GM18511 (cell line): ENCODE data around the gene EEF1B2.

Experiments
- ATAC-seq: cut with Tn5 transposase; IDR thresholded peaks from one replicate; pipeline ENCODE4 v1.9.1; 2021; ENCODE audit warnings: mild to moderate bottlenecking, moderate library complexity; ENCODE audit not compliant: unreplicated experiment

The EEF1B2 gene

DNA sequence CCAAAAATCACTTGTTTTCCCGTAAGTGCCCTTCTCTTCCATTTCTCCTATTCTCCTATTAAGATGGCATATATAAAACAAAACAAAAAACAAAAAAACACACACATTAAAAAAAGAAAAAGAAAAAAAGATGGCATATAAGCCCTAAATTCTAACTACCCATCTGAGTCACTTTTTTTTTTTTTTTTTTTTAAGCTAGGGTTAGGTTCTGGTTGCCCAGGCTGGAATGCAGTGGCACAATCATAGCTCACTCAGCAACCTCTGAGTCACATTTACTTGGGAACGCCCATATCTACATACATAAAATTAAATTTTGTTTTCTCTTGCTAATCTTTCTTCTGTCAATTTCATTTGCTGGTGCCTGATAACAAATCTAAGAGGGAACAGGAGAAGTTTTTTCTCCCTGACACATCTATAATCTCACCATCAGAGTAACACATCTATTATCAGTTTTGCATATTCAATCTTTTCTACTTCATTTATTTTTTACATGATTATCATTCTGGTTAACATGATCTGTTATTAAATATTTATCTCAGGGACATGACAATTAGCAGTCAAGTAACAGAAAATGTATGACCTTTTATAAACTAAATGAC, 52.1 kb downstream of the EEF1B2 start:
- ATAC-seq: no peak
